ENCODE measurements around the gene FAM219A.

Gene FAM219A

GRCh38 chr9:34496149-34496712 lies 37.9 kb upstream of the FAM219A start:
- DNase-seq (ENCODE audit: extremely low read depth, low read depth), result no peak
- TF ChIP-seq, protein P1, sequence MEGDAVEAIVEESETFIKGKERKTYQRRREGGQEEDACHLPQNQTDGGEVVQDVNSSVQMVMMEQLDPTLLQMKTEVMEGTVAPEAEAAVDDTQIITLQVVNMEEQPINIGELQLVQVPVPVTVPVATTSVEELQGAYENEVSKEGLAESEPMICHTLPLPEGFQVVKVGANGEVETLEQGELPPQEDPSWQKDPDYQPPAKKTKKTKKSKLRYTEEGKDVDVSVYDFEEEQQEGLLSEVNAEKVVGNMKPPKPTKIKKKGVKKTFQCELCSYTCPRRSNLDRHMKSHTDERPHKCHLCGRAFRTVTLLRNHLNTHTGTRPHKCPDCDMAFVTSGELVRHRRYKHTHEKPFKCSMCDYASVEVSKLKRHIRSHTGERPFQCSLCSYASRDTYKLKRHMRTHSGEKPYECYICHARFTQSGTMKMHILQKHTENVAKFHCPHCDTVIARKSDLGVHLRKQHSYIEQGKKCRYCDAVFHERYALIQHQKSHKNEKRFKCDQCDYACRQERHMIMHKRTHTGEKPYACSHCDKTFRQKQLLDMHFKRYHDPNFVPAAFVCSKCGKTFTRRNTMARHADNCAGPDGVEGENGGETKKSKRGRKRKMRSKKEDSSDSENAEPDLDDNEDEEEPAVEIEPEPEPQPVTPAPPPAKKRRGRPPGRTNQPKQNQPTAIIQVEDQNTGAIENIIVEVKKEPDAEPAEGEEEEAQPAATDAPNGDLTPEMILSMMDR (IDR thresholded peaks at IDR 0.05; ENCODE audit: low read depth, low read length), result no peak

DNA sequence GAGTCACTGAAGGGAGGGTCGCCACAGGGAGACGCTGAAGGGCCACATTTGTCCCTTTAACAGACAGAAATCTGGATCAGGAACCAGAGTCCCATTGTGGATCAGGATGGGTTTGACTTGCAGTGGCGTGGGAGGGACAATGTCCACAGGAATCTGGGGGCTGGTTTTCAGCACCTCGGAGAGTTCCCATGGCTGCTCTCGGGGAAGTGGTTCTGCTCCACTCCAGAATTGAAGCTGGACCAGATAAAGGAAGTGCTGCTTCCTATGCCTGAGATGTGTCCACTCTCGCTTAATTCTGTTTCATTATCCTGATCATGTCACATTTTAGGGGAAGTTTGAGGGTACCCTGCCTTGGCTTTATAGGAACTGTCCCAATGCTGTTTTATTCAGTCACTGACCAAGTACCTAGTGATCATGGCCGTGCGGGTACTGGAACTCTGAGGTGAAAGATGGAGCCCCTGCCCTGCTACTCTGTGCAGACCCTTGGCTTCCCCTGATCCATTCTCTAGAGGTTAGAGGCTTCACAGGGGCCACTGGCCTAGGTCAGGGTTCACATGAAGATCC lies 35.7 kb upstream of the FAM219A start:
- TF ChIP-seq, protein P1 (IDR thresholded peaks at IDR 0.05; ENCODE audit: low read depth, low read length), result no peak
- DNase-seq (ENCODE audit: extremely low read depth, low read depth), result no peak

DNA sequence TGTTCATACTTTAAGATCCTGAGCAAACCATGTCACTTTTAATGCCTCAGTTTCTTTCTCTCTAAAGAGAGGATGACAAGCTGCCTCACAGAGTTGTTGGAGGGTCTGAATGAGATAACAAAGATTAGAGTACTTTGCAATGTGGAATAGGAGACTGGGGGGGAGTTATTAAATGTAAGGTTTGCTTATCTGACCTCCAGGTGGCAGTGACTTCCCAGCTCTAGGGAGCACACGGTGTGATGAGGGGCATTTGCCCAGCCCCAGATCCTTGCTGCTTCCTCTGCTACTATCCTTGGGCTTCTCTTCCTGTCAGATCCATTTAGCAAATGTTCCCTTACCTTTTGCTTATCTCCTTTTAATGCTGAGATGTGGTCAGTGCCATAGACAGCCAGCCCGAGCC lies 33.7 kb upstream of the FAM219A start:
- TF ChIP-seq, protein P1 (IDR thresholded peaks at IDR 0.05; ENCODE audit: low read depth, low read length), result no peak
- no peak for DNase-seq (ENCODE audit: extremely low read depth, low read depth)

DNA sequence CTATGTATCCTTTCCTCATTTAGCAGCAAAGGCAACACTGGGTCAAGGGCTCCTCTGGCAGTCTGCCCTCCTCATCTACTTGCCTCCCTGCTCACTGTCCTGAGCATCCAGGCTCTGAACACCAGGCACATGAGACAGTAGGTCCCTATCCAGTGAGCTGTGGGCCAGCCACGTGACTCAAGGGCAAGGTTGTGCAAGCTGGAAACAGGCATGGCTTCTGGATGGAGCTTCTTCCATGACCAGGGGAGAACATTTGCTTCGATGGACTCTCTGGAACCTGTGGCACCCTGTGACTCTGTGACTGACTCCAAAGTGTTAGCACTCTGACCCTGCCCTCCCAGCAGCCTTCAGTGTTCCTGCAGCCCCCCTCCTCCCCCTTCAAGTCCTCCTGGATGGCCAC lies 33.2 kb upstream of the FAM219A start:
- DNase-seq (ENCODE audit: extremely low read depth, low read depth), result no peak
- TF ChIP-seq, protein P1 (IDR thresholded peaks at IDR 0.05; ENCODE audit: low read depth, low read length), result no peak

GRCh38 chr9:34490760-34491159 lies 32.4 kb upstream of the FAM219A start:
- TF ChIP-seq, protein P1 (IDR thresholded peaks at IDR 0.05; ENCODE audit: low read depth, low read length), result no peak
- DNase-seq (ENCODE audit: extremely low read depth, low read depth), result no peak

GRCh38 chr9:34490360-34490759 lies 32.0 kb upstream of the FAM219A start:
- DNase-seq (ENCODE audit: extremely low read depth, low read depth), result no peak
- TF ChIP-seq, protein P1 (IDR thresholded peaks at IDR 0.05; ENCODE audit: low read depth, low read length), result no peak

- TF ChIP-seq, protein P1 (IDR thresholded peaks at IDR 0.05; ENCODE audit: low read depth, low read length), result no peak
- DNase-seq (ENCODE audit: extremely low read depth, low read depth), result no peak
Measured at GRCh38 chr9:34486572-34486971, 28.2 kb upstream of the FAM219A start.
